GM12874 (cell line): ENCODE measurements around the gene STK32C.

Experiments
- TF ChIP-seq, protein P1 (sequence below): IDR thresholded peaks from 2 replicates; pipeline ENCODE4 v1.5.1; 2011; ENCODE audit warnings: low read depth, mild to moderate bottlenecking, control low read depth, low read length, moderate library complexity; ENCODE audit not compliant: insufficient read depth

STK32C gene

DNA sequence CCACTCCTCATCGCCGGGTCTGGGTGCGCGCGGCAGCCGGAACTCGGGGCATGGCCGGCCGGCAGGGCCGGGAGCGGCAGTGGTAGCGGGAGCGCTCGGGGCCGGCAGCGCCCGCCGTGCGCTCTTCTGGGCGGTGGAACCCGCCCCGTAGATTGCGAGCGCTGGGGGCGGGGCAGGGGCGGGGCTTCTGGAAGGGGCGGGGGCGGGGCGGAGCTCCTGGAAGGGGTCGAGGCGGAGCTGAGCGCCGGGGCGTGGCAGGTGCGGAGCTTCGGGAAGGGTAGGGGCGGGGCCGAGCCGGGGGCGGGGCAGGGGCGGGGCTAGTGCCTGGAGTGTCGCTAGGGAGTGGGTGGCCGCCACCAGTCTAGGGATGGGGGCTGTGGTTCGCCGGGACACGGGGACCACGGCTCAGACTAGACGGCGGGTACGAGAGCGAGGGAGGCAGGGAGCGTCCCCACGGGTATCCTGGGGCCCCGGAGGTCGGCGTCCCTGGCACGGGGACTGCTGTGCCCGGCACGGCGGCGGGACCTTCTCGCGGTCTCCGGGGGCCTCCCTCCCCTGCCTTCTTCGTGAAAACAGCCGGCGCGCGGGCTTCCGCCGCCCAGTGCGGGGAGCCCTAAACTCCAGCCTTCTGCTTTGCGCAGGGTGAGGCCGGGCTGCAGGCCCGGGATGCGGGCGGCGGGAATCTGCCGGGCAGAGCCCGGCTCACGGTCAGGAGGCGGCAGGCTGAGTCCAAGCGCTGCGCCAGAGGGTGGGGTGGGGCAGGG lies at the start of gene STK32C:
Gene STK32C (minus strand): TSS at position 128 of the 764 bp plus-strand sequence. CDS start 117 bp downstream, at position 11.
- TF ChIP-seq, protein P1, sequence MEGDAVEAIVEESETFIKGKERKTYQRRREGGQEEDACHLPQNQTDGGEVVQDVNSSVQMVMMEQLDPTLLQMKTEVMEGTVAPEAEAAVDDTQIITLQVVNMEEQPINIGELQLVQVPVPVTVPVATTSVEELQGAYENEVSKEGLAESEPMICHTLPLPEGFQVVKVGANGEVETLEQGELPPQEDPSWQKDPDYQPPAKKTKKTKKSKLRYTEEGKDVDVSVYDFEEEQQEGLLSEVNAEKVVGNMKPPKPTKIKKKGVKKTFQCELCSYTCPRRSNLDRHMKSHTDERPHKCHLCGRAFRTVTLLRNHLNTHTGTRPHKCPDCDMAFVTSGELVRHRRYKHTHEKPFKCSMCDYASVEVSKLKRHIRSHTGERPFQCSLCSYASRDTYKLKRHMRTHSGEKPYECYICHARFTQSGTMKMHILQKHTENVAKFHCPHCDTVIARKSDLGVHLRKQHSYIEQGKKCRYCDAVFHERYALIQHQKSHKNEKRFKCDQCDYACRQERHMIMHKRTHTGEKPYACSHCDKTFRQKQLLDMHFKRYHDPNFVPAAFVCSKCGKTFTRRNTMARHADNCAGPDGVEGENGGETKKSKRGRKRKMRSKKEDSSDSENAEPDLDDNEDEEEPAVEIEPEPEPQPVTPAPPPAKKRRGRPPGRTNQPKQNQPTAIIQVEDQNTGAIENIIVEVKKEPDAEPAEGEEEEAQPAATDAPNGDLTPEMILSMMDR = no peak

DNA sequence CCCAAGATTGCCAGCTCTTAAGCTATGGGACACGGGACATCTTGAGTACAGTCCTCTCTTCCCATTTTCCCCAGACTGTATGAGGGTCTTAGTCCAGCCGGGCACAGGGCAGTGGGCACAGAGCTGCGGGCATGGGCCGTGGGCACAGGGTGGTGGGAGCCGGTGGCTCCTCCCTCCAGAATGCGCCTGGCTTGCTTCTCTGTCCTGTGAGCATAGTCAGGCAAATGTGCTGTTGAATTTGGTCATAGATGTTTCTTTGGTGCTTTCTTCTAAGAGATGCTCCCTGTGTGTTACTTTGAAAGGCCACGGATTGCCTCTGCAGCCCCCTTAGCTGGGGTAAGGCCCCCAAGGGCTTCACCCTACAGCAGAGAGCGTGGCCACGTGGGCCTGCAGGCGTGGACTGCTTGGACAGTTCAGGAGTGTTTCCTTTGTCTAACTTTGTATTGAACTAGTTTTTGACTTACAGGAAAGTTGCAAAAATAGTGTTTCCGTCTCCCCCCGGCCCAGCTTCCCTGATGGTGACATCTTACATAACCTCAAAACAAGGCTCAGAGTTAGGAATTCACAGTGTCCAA lies 49.0 kb upstream of the STK32C start:
- TF ChIP-seq, protein P1 = no peak

DNA sequence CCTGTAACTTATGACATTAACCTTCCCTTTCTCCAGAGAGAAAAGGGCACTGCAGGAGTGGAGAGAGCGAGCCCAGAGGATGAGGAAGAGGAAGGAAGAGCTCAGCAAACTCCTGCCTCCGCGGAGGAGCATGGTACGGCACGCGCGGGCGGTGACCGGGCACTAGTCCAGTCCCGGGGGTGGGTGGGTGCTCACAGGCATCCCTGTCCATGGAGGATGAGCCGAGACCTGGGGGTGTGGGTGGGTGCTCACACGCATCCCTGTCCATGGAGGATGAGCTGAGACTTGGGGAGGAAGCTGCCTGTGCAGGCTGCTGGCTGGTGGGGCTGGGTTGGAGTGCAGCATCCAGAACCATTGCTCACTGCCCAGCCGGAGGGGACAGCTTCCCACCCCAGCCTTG lies 48.0 kb upstream of the STK32C start:
- TF ChIP-seq, protein P1 = no peak

DNA sequence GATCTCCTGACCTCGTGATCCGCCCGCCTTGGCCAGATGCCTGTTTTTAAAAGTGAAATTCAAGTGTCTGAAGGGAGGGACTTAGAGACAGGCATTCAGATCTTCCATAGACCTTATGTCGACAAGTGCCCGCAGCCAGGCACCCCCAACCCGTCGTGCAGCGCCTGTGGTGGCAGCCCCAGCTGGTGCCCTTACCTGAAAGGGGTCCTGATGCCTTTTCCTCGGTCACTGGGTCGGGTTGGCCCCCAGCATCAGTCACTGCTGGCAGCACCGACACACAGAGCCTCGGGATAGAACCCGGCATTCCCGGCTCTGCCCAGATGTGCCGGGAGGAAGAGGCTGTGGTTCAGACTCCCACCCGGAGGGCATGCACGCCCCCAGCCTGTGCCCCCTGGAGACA lies 47.5 kb upstream of the STK32C start:
- TF ChIP-seq, protein P1 = no peak

DNA sequence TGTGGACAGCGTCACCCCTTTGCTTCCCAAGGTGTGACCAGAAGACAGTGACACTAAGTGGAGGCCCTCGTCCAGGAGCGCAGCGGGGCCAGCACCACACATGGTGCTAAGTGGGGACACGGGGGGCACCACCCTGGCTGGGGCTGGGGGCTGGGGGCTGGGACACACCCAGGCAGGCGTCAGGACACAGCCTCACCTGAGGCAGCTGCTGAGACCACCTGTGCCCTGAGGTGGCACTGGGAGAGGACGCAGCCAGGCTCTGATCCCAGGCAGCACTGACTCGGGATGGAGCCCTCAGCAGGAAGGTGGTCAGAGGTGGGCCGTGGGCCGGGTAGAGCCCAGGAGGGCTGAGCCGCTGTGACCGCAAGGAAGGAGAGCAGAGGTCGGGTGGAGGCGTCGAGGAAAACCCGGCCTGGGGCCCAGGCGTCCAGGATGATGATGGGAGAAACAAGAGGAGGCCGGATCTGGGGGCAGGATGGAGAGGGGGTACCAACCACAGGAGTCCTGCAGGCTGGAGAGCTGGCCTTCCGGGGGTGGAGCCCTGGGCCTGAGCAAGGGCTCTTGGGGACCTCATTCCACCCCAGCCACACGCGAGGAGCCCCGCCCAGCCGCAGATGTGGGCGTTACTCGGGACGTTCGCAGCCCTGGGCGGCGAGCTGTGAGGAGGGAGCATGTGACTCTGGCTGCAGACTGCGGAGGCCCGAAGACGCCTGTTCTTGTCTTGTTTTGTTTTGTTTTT lies 46.8 kb upstream of the STK32C start:
- TF ChIP-seq, protein P1 = no peak

DNA sequence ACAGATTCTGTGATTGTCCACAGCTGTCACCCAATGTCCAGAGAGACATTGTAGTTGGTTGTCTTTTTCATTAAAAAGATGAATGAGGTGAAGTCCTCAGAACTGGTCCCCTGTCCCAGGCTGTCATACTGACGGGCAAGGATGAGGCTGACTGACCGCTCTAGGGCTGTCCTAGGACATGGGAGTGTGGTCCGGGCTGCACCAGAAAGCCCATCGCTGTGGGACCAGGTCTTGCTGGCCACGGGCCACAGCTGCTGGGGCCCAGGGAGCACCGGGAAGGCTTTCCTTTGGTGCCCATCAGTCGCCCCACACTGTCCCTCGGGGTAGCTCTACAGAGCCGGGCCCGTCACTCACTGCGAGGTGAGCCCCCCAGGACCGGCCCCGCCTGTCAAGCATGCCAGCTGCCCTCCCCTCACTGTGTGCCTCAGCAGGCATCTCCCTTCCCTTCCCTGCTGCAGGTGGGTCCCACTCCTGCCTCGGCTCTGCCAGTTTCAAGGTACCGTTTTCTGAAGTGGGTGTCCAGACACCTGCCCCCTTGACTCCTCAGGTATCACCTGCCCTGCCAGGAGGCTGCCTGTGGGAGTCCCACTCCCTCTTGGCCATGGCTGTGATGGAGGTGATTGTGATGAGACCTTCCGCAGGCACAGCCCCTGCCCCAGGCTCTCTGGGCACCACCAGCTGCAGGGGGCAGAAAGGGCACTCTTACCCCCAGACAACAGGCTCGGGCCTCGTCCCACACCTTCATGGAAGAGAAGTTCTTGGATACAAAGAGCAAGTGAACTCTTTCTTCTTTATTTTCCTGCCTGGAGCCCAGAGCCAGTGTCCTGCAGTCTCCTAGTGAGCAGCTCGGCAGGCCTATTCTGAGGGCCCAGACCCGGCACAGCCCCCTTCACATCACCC lies 46.0 kb upstream of the STK32C start:
- TF ChIP-seq, protein P1 = no peak
